Left lobe of liver (tissue), 2 donors: Measurements from ENCODE around the gene C2CD3. TPM values are rescaled to one million over a fixed set of nuclear protein-coding genes. Genes with fewer than 3 reads are reported as not detected.

Experiments
- ATAC-seq: fragments of 200-7000 bp; cut with Tn5 transposase; one replicate; pipeline ENCODE4 v1.9.1; 2020; ENCODE audit warnings: mild to moderate bottlenecking, moderate library complexity
- DNase-seq: peaks from one replicate; pipeline ENCODE4 v3.0.0-alpha.2; 2020; ENCODE audit warnings: low spot score
- total RNA-seq: library from RNA; stranded (reverse); gene quantifications from one replicate; pipeline ENCODE4 v1.2.1, GENCODE V29; 2021
- donor health status: DM: no; HTN: no; CAD: no; lungs with moderate emphysema.
- donor health status: DM: no; HTN: yes; CAD: no.

Gene C2CD3
- total RNA-seq, 1 donor from 2014 or later, result 7.0 TPM

DNA sequence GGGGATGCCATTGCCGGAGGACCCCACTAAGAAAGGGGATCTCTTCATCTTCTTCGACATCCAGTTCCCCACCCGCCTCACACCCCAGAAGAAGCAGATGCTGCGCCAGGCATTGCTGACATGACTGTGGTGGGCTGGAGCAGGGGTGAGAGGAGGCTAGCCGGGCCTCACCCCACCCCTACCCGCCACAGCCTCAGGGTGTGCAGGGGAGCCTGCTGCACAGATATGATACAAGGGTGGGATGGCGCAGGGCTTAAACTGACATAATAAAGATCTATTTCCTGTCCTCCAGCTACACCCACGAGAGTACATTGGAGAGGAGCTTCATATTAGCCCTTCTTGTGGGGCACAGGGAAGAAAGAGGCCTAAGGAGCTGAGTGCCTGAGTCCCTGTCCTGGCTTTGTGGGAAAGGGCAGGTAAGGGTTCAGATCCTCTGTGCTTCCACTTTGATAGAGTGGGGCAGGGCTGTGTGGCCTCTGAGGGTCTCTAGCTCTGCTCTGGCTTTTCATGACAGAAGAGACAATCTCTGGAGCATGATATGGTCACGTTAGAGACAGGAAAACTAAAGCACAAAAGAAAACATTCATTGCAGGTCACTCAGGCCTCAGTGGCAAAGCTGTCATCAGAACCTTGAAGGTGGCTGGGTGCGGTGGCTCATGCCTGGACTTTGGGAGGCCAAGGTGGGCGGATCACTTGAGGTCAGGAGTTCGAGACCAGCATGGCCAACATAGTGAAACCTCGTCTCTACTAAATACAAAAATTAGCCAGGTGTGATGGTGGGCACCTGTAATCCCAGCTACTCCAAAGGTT, 200.6 kb downstream of the C2CD3 start:
- DNase-seq (no peak), ATAC-seq (no peak)

- ATAC-seq (no peak), DNase-seq (no peak)
Observed at GRCh38 chr11:73969091-73969490, 201.7 kb downstream of the C2CD3 start.

GRCh38 chr11:73968356-73968966, 202.3 kb downstream of the C2CD3 start:
- DNase-seq, result no peak
- ATAC-seq, result no peak

DNA sequence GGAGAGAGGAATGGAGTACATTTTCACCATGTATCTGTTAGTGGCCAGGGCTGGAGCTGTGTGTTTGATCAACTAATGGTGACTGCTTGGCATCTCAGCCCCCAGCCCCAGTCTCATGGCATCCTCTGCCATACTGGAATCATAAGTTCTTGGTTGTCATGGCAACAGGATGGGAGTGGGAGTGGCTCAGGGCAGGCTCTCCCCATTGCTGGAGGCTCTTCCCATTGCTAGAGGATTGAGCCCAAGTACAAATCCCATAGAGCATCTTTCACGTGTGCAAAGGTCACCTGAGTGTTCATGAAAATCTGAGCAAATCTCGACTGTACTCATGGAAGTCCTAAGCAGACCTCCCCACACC, 205.1 kb downstream of the C2CD3 start:
- ATAC-seq, result no peak
- DNase-seq, result no peak

DNA sequence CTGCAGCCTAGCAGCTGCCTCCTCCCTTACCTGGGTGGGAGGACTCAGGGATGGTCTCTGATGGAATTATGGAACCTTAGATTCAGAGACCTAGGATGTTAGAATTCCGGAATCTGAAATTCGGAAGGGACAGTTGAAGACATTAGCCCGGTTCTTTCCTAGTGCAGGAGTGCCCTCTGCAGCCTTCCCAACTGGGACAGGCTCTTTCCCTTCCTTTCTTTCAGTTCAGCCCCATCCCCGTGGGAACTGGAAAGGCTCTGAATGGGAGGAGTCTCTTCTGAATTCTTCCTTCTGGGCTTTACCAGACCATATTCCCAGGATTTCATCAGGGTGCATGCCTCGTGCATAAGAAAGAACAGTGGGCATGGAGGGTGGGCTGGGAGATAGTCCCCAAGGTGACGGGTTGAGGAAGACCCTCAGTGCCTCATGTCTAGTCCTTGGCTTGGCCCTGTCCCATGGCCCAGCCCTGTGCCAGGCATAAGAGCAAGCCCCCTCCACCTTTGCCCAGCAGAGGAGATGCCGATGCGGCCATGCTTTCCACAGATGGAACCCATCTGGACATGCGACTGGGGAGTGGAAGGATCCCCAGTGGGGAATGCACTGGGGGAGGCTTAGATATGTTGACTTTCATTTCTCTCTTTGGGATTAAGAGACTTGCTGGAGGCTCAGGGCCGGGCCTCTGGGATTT, 205.6 kb downstream of the C2CD3 start:
- ATAC-seq (no peak), DNase-seq (no peak)

GRCh38 chr11:73963861-73964260, 206.9 kb downstream of the C2CD3 start:
- no peak for ATAC-seq

More at GRCh38 chr11:73963861-73964260, 206.9 kb downstream of the C2CD3 start:
- DNase-seq, result no peak

Other genes with a start within 250 kb of the C2CD3 start
- not detected for gene DNAJB13, start 220.0 kb downstream of the C2CD3 start, total RNA-seq
- 6.1 TPM for gene UCP2, start 188.2 kb downstream of the C2CD3 start, total RNA-seq
- 0.58 TPM for gene UCP3, start 161.9 kb downstream of the C2CD3 start, total RNA-seq
- 11.4 TPM for gene PPME1, start 287 bp upstream of the C2CD3 start, total RNA-seq
- gene P4HA3, start 140.6 kb upstream of the C2CD3 start, total RNA-seq, result 0.23 TPM
- 0.70 TPM for gene PGM2L1, start 227.4 kb upstream of the C2CD3 start, total RNA-seq